ENCODE results near the gene MRO. TPM values are rescaled to one million over a fixed set of nuclear protein-coding genes. Genes with fewer than 3 reads are reported as not detected.

MRO gene
- not detected for polyA plus RNA-seq (2012; ENCODE audit: insufficient read length, low read depth)

- no peak; the same call in 1 of the 2 replicates for TF ChIP-seq TAF1 (IDR thresholded peaks at IDR 0.05; ENCODE audit: borderline replicate concordance, insufficient read depth, low read length)
- no peak for TF ChIP-seq POLR2AphosphoS5 (IDR thresholded peaks at IDR 0.05; ENCODE audit: low read depth, low read length)
- peak; percentile 57 for TF ChIP-seq FOXP2 (optimal IDR thresholded peaks at IDR 0.05; ENCODE audit: borderline replicate concordance, extremely low read depth, extremely low read length, insufficient read depth)
Observed at GRCh38 chr18:50819728-50820378, at the start of gene MRO. Gene MRO (minus strand): TSS chr18:50820016. CDS start chr18:50809400, 10,616 bp downstream.

GRCh38 chr18:50869150-50869549, 49.3 kb upstream of the MRO start:
- TF ChIP-seq POLR2AphosphoS5 (IDR thresholded peaks at IDR 0.05; ENCODE audit: low read depth, low read length) (no peak), SIN3A (IDR thresholded peaks at IDR 0.05; ENCODE audit: borderline replicate concordance, insufficient read depth, low read length) (no peak), TAF1 (IDR thresholded peaks at IDR 0.05; ENCODE audit: borderline replicate concordance, insufficient read depth, low read length) (no peak), FOXP2 (optimal IDR thresholded peaks at IDR 0.05; ENCODE audit: borderline replicate concordance, extremely low read depth, extremely low read length, insufficient read depth) (no peak)
- TF ChIP-seq, protein P1, sequence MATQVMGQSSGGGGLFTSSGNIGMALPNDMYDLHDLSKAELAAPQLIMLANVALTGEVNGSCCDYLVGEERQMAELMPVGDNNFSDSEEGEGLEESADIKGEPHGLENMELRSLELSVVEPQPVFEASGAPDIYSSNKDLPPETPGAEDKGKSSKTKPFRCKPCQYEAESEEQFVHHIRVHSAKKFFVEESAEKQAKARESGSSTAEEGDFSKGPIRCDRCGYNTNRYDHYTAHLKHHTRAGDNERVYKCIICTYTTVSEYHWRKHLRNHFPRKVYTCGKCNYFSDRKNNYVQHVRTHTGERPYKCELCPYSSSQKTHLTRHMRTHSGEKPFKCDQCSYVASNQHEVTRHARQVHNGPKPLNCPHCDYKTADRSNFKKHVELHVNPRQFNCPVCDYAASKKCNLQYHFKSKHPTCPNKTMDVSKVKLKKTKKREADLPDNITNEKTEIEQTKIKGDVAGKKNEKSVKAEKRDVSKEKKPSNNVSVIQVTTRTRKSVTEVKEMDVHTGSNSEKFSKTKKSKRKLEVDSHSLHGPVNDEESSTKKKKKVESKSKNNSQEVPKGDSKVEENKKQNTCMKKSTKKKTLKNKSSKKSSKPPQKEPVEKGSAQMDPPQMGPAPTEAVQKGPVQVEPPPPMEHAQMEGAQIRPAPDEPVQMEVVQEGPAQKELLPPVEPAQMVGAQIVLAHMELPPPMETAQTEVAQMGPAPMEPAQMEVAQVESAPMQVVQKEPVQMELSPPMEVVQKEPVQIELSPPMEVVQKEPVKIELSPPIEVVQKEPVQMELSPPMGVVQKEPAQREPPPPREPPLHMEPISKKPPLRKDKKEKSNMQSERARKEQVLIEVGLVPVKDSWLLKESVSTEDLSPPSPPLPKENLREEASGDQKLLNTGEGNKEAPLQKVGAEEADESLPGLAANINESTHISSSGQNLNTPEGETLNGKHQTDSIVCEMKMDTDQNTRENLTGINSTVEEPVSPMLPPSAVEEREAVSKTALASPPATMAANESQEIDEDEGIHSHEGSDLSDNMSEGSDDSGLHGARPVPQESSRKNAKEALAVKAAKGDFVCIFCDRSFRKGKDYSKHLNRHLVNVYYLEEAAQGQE (IDR thresholded peaks at IDR 0.05; ENCODE audit: insufficient read depth in 1 of 2, low read depth in 2 of 2, low read length in 2 of 2) = no peak

DNA sequence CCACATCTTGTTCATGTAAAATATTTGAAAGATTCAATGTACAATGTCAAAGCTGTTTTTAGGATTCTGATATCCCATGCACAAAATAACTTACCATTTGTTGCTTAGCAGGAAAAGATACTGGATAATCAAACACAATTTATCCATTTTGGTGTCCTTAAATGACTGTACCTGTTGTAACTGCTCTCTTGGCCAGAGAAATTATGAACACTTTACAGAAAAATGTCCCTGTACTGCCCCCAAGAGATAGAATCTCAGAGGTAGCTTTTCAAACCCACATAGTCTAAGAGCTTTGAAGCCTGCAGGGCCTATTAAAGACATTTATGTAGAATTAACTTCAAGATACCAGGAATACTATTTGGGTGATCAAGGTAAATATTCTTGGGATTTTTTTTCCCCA, 46.9 kb upstream of the MRO start:
- TF ChIP-seq, protein P1 (IDR thresholded peaks at IDR 0.05; ENCODE audit: insufficient read depth in 1 of 2, low read depth in 2 of 2, low read length in 2 of 2) = no peak
- no peak for TF ChIP-seq FOXP2 (optimal IDR thresholded peaks at IDR 0.05; ENCODE audit: borderline replicate concordance, extremely low read depth, extremely low read length, insufficient read depth)
- TF ChIP-seq POLR2AphosphoS5 (IDR thresholded peaks at IDR 0.05; ENCODE audit: low read depth, low read length) = no peak
- TF ChIP-seq TAF1 (IDR thresholded peaks at IDR 0.05; ENCODE audit: borderline replicate concordance, insufficient read depth, low read length) = no peak
- TF ChIP-seq SIN3A (IDR thresholded peaks at IDR 0.05; ENCODE audit: borderline replicate concordance, insufficient read depth, low read length) = no peak

DNA sequence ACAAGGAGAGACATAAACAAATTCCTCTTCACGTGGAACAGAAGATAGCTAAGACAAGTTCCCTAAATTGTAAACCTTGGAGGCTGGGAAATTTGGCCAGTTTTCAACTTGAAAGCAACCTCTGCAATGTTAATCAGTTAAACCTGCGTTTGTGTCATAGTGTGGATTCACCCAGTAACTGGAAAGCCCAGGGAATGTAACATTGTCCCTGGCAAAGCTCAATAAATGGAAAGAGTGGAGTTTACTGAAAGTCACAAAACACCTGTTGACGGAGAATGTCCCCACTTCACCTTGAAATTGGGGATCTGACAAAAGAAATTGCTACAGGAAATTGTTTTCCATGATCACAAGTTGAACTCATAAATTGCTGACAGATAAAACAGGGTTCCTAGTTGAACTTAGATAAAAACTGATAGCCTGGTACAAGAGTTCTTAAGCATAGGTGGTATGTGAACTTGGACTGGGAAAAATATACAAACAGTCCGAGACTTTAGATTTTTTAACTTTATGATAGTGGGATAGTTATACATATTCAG, 44.1 kb upstream of the MRO start:
- TF ChIP-seq, protein P1 (IDR thresholded peaks at IDR 0.05; ENCODE audit: insufficient read depth in 1 of 2, low read depth in 2 of 2, low read length in 2 of 2) = no peak
- TF ChIP-seq TAF1 (IDR thresholded peaks at IDR 0.05; ENCODE audit: borderline replicate concordance, insufficient read depth, low read length) (no peak), POLR2AphosphoS5 (IDR thresholded peaks at IDR 0.05; ENCODE audit: low read depth, low read length) (no peak), FOXP2 (optimal IDR thresholded peaks at IDR 0.05; ENCODE audit: borderline replicate concordance, extremely low read depth, extremely low read length, insufficient read depth) (no peak), SIN3A (IDR thresholded peaks at IDR 0.05; ENCODE audit: borderline replicate concordance, insufficient read depth, low read length) (no peak)

- TF ChIP-seq, protein P1 (IDR thresholded peaks at IDR 0.05; ENCODE audit: insufficient read depth in 1 of 2, low read depth in 2 of 2, low read length in 2 of 2) = no peak
- TF ChIP-seq TAF1 (IDR thresholded peaks at IDR 0.05; ENCODE audit: borderline replicate concordance, insufficient read depth, low read length) (no peak), SIN3A (IDR thresholded peaks at IDR 0.05; ENCODE audit: borderline replicate concordance, insufficient read depth, low read length) (no peak), FOXP2 (optimal IDR thresholded peaks at IDR 0.05; ENCODE audit: borderline replicate concordance, extremely low read depth, extremely low read length, insufficient read depth) (no peak), POLR2AphosphoS5 (IDR thresholded peaks at IDR 0.05; ENCODE audit: low read depth, low read length) (no peak)
Observed at GRCh38 chr18:50862401-50862800, 42.6 kb upstream of the MRO start.

Measured in PFSK-1 (cell line).